Neural cell (in vitro differentiated cells): Measurements from ENCODE around the gene WRNIP1. TPM values are rescaled to one million over a fixed set of nuclear protein-coding genes. Genes with fewer than 3 reads are reported as not detected.

ENCODE experiments used
- H2AFZ ChIP-seq: fragments of 200-600, 300-800 bp; sonication (generic), shearing (Covaris generic); 2 replicates; pipeline ENCODE4 v1.6.0; 2014; ENCODE audit warnings: low read depth, mild to moderate bottlenecking, antibody characterized with exemption, low read length, moderate library complexity
- H3F3A ChIP-seq: fragments of 200-600 bp; shearing (Covaris generic); 2 replicates; pipeline ENCODE4 v1.6.1; 2016; ENCODE audit warnings: mild to moderate bottlenecking, moderate library complexity, mixed read lengths, antibody characterized with exemption, low read length; ENCODE audit not compliant: insufficient read depth, poor library complexity, severe bottlenecking
- H3K27ac ChIP-seq: fragments of 200-600, 300-800 bp; sonication (generic), shearing (Covaris generic); 2 replicates; pipeline ENCODE4 v1.5.1; 2014; ENCODE audit warnings: mild to moderate bottlenecking, low read length, moderate library complexity
- H3K27me3 ChIP-seq: fragments of 300-800, 200-600 bp; sonication (generic), shearing (Covaris generic); 2 replicates; pipeline ENCODE4 v1.6.0; 2014; ENCODE audit warnings: mild to moderate bottlenecking, low read depth, low read length, moderate library complexity; ENCODE audit not compliant: insufficient read depth
- H3K36me3 ChIP-seq: fragments of 300-800, 200-600 bp; sonication (generic), shearing (Covaris generic); 2 replicates; pipeline ENCODE4 v1.5.1; 2014; ENCODE audit warnings: mild to moderate bottlenecking, antibody characterized with exemption, low read length, moderate library complexity; ENCODE audit not compliant: insufficient read depth
- H3K4me2 ChIP-seq: fragments of 300-800, 200-600 bp; sonication (generic), shearing (Covaris generic); 2 replicates; pipeline ENCODE4 v1.6.0; 2014; ENCODE audit warnings: mild to moderate bottlenecking, low read length
- H3K4me3 ChIP-seq: fragments of 300-800, 200-600 bp; sonication (generic), shearing (Covaris generic); 2 replicates; pipeline ENCODE4 v1.5.1; 2014; ENCODE audit warnings: mild to moderate bottlenecking, low read length, moderate library complexity
- H3K79me2 ChIP-seq: fragments of 200-600 bp; shearing (Covaris generic); replicated peaks from 2 replicates; pipeline ENCODE4 v1.6.0; 2014; ENCODE audit warnings: mild to moderate bottlenecking, low read length, moderate library complexity; ENCODE audit not compliant: insufficient read depth
- H3K9ac ChIP-seq: fragments of 300-800, 200-600 bp; sonication (generic), shearing (Covaris generic); 2 replicates; pipeline ENCODE4 v1.6.1; 2016; ENCODE audit warnings: mild to moderate bottlenecking, low read length, mixed read lengths
- H3K9me2 ChIP-seq: fragments of 200-600 bp; shearing (Covaris generic); 2 replicates; pipeline ENCODE4 v1.6.1; 2016; ENCODE audit warnings: mild to moderate bottlenecking, low read length, mixed read lengths; ENCODE audit not compliant: insufficient read depth
- H3K9me3 ChIP-seq: fragments of 200-600, 300-800 bp; sonication (generic), shearing (Covaris generic); 2 replicates; pipeline ENCODE4 v1.6.1; 2016; ENCODE audit warnings: mild to moderate bottlenecking, mixed run types, low read length, moderate library complexity, mixed read lengths
- H4K20me1 ChIP-seq: fragments of 200-600 bp; shearing (Covaris generic); 2 replicates; pipeline ENCODE4 v1.6.1; 2016; ENCODE audit warnings: mild to moderate bottlenecking, mixed run types; ENCODE audit not compliant: insufficient read depth
- EP300 ChIP-seq: fragments of 450-650 bp; conservative IDR thresholded peaks from 2 replicates; pipeline ENCODE4 v1.6.1; 2014; ENCODE audit warnings: antibody characterized with exemption, mild to moderate bottlenecking, moderate library complexity; ENCODE audit not compliant: poor library complexity, severe bottlenecking
- EZH2 ChIP-seq: fragments of 200-600, 300-800 bp; shearing (Covaris generic), sonication (generic); IDR thresholded peaks from 2 replicates; pipeline ENCODE4 v1.6.1; 2014; ENCODE audit warnings: antibody characterized with exemption, low read length, borderline replicate concordance, mild to moderate bottlenecking; ENCODE audit not compliant: insufficient read depth, poor library complexity, severe bottlenecking
- MXI1 ChIP-seq: fragments of 450-650 bp; conservative IDR thresholded peaks from 2 replicates; pipeline ENCODE4 v1.6.1; 2014; ENCODE audit warnings: antibody characterized with exemption, mild to moderate bottlenecking; ENCODE audit not compliant: poor library complexity, severe bottlenecking
- POLR2AphosphoS5 ChIP-seq: IDR thresholded peaks from 2 replicates; pipeline ENCODE4 v1.6.1; 2012
- RAD21 ChIP-seq: fragments of 450-650 bp; conservative IDR thresholded peaks from 2 replicates; pipeline ENCODE4 v1.6.1; 2014; ENCODE audit warnings: antibody characterized with exemption, mild to moderate bottlenecking, moderate library complexity
- SMC3 ChIP-seq: fragments of 450-650 bp; conservative IDR thresholded peaks from 2 replicates; pipeline ENCODE4 v1.6.1; 2014; ENCODE audit warnings: antibody characterized with exemption, mild to moderate bottlenecking, moderate library complexity; ENCODE audit not compliant: poor library complexity
- TAF1 ChIP-seq: IDR thresholded peaks from 2 replicates; pipeline ENCODE4 v1.6.1; 2012; ENCODE audit warnings: low read depth
- polyA plus RNA-seq: library from polyadenylated mRNA; depleted of rRNA; stranded (reverse); fragments of >200 nt; gene quantifications from 2 replicates; pipeline ENCODE4 v1.2.3, GENCODE V29; 2014
- TF ChIP-seq, protein P1 (sequence below): fragments of 450-650 bp; IDR thresholded peaks from 2 replicates; pipeline ENCODE4 v1.5.1; 2014; ENCODE audit warnings: antibody characterized with exemption, mild to moderate bottlenecking, moderate library complexity; ENCODE audit not compliant: poor library complexity, severe bottlenecking
- TF ChIP-seq, protein P2 (sequence below): IDR thresholded peaks from 2 replicates; pipeline ENCODE4 v1.6.1; 2012; ENCODE audit warnings: borderline replicate concordance

WRNIP1 gene
- polyA plus RNA-seq, 1 donor from 2014 or later, result 93.7 TPM

DNA sequence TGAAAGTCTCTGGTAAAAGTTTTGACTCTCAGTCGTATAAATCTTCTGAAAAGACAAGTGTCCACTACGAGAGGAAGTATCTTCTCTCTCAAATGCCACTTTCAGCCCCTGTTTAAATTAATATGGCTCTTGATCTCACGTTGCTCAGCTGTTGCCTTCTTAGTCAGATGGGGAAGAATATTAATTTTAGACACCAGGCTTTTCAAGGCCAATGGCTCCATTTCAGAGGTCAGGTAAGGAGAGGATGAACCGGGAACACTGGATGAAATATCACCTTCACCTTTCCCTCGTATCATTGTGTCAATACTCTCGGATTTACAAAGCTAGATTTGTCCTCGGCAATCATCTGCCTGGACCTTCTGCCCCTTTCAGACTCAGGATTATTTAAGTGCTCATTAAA lies 14.4 kb upstream of the WRNIP1 start, which contains the start of gene MYLK4:
TSS of gene MYLK4 (minus strand) at position 91 of the 400 bp plus-strand sequence. CDS start 1,628 bp downstream, outside the sequence.
- Histone ChIP-seq H3K79me2 (no peaks in the 10 kb centered on the region), H3K9me2 (no peaks in the 10 kb centered on the region), H2AFZ (no peak within 1 kb of the TSS), H3K27me3 (no peaks in the 10 kb centered on the region), H4K20me1 (no peaks in the 10 kb centered on the region), H3K27ac (no peak within 1 kb of the TSS), H3F3A (no peaks in the 10 kb centered on the region), H3K36me3 (no peaks in the 10 kb centered on the region), H3K9ac (no peak within 1 kb of the TSS), H3K4me3 (no peak within 1 kb of the TSS), H3K9me3 (no peaks in the 10 kb centered on the region), H3K4me2 (no peak within 1 kb of the TSS)
- TF ChIP-seq SMC3 (no peak), POLR2AphosphoS5 (no peak), EZH2 (no peak), RAD21 (no peak), TAF1 (no peak)
- TF ChIP-seq, protein P1, sequence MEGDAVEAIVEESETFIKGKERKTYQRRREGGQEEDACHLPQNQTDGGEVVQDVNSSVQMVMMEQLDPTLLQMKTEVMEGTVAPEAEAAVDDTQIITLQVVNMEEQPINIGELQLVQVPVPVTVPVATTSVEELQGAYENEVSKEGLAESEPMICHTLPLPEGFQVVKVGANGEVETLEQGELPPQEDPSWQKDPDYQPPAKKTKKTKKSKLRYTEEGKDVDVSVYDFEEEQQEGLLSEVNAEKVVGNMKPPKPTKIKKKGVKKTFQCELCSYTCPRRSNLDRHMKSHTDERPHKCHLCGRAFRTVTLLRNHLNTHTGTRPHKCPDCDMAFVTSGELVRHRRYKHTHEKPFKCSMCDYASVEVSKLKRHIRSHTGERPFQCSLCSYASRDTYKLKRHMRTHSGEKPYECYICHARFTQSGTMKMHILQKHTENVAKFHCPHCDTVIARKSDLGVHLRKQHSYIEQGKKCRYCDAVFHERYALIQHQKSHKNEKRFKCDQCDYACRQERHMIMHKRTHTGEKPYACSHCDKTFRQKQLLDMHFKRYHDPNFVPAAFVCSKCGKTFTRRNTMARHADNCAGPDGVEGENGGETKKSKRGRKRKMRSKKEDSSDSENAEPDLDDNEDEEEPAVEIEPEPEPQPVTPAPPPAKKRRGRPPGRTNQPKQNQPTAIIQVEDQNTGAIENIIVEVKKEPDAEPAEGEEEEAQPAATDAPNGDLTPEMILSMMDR, result no peak
- TF ChIP-seq, protein P2, sequence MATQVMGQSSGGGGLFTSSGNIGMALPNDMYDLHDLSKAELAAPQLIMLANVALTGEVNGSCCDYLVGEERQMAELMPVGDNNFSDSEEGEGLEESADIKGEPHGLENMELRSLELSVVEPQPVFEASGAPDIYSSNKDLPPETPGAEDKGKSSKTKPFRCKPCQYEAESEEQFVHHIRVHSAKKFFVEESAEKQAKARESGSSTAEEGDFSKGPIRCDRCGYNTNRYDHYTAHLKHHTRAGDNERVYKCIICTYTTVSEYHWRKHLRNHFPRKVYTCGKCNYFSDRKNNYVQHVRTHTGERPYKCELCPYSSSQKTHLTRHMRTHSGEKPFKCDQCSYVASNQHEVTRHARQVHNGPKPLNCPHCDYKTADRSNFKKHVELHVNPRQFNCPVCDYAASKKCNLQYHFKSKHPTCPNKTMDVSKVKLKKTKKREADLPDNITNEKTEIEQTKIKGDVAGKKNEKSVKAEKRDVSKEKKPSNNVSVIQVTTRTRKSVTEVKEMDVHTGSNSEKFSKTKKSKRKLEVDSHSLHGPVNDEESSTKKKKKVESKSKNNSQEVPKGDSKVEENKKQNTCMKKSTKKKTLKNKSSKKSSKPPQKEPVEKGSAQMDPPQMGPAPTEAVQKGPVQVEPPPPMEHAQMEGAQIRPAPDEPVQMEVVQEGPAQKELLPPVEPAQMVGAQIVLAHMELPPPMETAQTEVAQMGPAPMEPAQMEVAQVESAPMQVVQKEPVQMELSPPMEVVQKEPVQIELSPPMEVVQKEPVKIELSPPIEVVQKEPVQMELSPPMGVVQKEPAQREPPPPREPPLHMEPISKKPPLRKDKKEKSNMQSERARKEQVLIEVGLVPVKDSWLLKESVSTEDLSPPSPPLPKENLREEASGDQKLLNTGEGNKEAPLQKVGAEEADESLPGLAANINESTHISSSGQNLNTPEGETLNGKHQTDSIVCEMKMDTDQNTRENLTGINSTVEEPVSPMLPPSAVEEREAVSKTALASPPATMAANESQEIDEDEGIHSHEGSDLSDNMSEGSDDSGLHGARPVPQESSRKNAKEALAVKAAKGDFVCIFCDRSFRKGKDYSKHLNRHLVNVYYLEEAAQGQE, result no peak

DNA sequence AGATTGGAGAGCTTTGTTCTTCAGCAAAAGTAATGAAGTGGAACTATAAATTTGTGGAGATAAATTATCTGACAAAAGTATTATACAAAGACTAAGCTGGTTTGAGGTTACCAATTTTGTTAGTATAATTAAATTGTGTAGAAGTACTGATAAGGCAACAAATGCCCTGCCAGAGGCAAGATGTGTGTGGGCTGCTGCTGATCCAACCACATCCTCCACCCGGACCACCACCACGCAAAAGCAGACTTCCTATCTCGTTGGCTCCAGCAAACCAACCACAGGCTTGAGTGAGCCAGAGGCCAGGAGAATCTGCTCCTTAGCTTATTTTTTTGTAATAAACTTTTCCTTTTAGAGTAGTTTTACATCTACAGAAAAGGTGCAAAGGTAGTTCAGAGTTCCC lies 13.3 kb upstream of the WRNIP1 start:
- no peaks in the 10 kb centered on the region for H3K9me3 ChIP-seq
- no peaks in the 10 kb centered on the region for H3K9me2 ChIP-seq
- H2AFZ ChIP-seq, result no peak overlapping the region
- H3K4me2 ChIP-seq, result no peak overlapping the region
- no peaks in the 10 kb centered on the region for H3K27me3 ChIP-seq
- no peak for TF ChIP-seq TAF1
- TF ChIP-seq RAD21, result no peak
- TF ChIP-seq, protein P2, result no peak
- no peak for TF ChIP-seq EZH2
- no peak for TF ChIP-seq EP300
- TF ChIP-seq, protein P1, result no peak
- no peak for TF ChIP-seq SMC3
- TF ChIP-seq POLR2AphosphoS5, result no peak
- no peak for TF ChIP-seq MXI1
- no peaks in the 10 kb centered on the region for H4K20me1 ChIP-seq
- H3K4me3 ChIP-seq, result no peak overlapping the region
- H3K9ac ChIP-seq, result no peak overlapping the region
- no peak overlapping the region for H3K27ac ChIP-seq
- H3K79me2 ChIP-seq, result no peaks in the 10 kb centered on the region
- H3K36me3 ChIP-seq, result no peaks in the 10 kb centered on the region
- no peaks in the 10 kb centered on the region for H3F3A ChIP-seq
